GM12874 (cell line): Measurements from ENCODE around the gene ATL1.

Experiments
- TF ChIP-seq, protein P1 (sequence below): IDR thresholded peaks from 2 replicates; pipeline ENCODE4 v1.5.1; 2011; ENCODE audit warnings: low read depth, mild to moderate bottlenecking, control low read depth, low read length, moderate library complexity; ENCODE audit not compliant: insufficient read depth

Gene ATL1

DNA sequence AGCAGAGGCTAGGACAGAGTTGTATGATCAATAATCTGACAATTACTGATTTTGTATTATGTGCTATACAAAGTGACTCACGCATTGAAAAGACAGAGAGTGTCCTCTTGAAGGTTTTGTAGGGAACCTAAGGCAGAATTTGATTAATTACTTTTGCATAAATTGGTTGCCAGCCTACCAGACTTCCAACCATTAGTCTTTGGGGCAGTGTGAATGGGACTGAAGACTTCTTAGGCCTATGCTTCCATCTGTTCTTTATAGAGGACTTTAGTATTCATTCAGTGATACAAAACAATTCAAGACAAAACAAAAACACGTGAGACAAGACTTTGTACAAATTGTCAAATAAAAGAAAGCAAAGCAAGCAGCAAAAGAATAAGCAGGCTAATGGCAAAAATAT, 46.5 kb downstream of the ATL1 start:
- TF ChIP-seq, protein P1, sequence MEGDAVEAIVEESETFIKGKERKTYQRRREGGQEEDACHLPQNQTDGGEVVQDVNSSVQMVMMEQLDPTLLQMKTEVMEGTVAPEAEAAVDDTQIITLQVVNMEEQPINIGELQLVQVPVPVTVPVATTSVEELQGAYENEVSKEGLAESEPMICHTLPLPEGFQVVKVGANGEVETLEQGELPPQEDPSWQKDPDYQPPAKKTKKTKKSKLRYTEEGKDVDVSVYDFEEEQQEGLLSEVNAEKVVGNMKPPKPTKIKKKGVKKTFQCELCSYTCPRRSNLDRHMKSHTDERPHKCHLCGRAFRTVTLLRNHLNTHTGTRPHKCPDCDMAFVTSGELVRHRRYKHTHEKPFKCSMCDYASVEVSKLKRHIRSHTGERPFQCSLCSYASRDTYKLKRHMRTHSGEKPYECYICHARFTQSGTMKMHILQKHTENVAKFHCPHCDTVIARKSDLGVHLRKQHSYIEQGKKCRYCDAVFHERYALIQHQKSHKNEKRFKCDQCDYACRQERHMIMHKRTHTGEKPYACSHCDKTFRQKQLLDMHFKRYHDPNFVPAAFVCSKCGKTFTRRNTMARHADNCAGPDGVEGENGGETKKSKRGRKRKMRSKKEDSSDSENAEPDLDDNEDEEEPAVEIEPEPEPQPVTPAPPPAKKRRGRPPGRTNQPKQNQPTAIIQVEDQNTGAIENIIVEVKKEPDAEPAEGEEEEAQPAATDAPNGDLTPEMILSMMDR, result no peak

DNA sequence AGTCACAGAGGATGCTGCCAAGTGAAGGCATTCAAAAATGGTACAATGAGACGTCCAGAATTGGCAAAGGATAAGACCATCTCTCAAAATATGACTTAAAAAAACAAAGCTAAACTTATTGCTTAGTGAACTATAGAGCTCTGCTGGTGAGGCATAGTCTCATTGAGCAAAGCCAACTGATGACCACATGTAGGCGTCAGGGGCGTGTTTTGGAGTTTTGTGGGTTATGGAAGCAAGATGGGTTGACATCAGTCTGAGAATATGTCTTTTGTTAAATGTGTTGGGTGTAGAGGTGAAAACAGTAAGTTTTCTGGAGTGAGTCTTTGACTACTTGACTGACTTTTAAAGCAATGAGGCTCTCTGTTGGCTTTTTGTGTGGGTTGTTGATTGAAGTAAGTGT, 47.2 kb downstream of the ATL1 start:
- TF ChIP-seq, protein P1, result no peak

DNA sequence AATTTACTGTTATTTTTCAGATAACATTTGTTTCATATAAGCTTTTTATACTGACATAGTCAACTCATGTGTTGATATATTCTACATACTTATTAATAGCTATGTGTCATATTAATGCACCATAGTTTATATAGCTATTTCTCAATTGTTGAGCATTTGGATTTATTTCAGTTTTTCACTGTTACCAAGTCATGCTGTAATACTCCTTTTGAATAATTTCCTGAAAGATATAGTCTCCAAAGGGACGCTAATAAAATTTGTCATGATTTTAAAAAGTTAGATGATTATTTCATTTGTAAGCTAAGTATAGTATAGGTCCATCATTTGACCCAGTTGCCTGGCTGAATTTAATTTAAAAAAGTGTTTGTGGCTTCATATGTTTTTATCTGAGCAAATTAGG, 47.8 kb downstream of the ATL1 start:
- TF ChIP-seq, protein P1, result no peak

DNA sequence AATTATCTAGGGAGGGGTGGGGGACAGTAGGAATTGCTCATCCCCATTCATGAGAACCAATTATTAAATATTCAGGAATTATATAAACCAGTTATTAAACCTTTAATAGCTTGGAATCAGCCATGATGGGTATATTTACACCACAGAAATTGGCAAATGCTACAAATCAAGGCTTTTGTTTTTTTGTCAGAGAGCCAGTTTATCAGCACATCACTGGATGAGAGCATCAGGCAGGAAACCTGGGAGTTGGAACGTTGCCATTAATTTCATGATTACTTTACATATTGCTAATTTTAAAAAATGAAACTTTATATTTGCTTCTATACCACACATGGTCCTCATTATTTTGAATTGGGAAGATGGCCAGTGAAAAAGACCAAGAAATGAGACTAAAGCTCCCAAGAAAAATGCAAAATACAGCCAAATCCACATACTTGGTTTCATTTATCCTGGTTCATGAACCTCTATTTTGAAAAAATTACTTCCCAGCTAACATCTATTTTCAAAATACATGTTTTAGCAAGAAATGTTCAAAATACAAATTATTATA, 48.4 kb downstream of the ATL1 start:
- TF ChIP-seq, protein P1, result no peak

DNA sequence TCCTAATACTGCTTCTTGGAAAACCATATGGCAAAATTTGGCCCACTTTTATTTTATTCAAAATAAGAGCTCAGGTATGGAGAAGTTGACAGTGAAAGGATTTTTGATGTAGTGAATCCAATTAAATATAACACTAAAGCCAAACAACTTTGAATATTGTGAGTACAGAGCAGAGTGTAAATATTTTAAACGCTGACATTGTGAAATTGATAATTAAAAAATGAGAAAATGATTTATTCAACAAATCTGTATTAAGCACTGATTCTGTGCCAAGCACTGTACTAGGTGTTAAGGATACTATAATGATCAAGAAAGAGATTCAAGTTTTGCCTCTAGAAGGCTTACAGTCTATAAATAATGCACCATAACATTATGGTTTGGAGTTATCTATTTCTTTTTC, 50.5 kb downstream of the ATL1 start:
- TF ChIP-seq, protein P1, result no peak

DNA sequence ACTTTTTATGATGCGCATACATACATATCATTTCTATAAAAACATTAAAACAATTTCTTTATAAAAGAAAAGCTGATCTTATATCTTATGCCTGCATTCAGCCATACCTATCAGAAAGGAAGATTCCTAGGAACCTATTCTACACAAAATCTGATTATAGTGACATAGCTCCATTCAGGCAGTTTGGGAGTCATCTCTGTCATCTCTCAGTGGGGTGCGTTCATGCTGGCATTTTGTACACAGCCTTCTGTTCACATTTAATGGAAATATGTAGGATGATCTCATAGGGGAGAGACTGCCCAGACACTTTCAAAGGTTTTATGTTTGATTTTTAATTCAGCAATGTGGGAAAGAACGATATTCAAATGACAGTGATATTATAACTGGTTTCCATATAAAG, 52.9 kb downstream of the ATL1 start:
- TF ChIP-seq, protein P1, result no peak

DNA sequence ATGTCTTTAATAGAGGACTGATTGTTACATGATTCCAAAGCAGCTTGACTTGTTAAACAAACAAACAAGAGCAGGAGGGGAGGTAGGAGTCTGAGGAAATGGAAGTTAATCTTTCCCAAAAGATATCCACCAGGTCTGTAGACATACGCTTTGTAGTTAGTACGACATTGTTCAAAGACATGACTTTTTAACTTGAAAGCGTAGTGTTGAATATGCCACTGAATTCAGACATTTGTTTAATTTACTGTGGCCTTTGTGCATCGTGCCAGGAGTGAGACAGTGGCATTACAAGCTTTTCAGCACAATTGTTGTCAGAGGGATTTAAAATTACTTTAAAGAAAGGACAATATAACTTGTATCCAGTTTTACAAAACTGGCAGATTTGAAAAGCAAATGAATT, 55.1 kb downstream of the ATL1 start:
- TF ChIP-seq, protein P1, result no peak
